GM19328 (cell line): ENCODE data around the gene RAP1GAP2.
"Not testable (repeated sequence)": the region's sequence is repeated elsewhere in the genome, so short reads cannot be mapped to it uniquely, and the experiment has no call there.

Experiments
- ATAC-seq: cut with Tn5 transposase; IDR thresholded peaks from one replicate; pipeline ENCODE4 v1.9.1; 2021; ENCODE audit warnings: mild to moderate bottlenecking, moderate library complexity; ENCODE audit not compliant: unreplicated experiment

RAP1GAP2 gene

DNA sequence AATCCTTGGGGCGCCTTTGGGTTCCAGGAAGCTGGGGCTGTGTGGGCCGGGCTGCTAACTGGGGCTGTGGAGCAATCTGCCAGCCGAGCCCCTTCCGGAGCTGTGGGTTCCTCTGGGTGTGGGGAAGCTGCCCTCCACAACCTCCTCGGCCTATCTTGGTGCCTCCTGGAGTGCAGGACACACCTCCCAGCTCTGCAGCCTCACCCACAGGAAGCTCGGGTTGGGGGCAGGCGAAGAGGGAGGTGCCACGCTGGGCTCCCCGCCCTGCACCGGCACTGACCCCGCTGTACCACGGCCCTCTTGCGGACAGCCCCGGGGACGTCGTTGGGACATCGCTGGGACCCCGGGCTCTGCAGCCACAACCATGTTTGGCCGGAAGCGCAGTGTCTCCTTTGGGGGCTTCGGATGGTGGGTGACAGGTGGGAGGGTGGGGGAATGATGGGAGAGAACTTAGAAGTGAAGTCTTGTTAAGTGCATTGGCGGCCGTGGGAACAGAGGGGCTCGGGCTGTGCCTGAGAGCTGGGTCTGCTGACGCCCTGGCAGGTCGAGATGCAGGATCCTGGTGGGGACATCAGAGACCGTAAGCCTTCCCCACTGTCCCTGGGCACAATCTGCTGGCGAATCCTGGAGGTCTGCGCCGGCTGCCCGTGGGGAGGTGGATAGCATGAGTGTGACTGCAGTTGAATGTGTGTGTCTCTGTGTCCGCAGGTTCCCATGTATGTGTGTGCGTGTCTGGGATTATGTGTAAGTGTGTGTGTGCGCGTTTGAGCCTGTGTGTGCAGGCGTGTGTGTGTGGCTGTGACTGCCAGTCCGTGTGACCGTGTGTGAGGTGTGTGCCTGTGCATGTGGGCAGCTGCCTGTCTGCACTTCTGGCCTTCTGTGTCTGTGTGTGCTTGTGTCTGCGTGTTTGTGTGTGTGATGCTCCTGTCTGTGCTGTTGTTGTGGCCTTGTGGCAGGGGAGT lies at the start of gene RAP1GAP2:
TSS of gene RAP1GAP2 (plus strand) at position 275 of the 962 bp plus-strand sequence. CDS start at position 365, 90 bp downstream.
- no peak for ATAC-seq

GRCh38 chr17:2749058-2749783 lies 47.0 kb upstream of the RAP1GAP2 start, which contains the start of gene CCDC92B:
Gene CCDC92B (minus strand): TSS chr17:2749652. CDS start chr17:2735145, 14,507 bp downstream.
- ATAC-seq: no peak

DNA sequence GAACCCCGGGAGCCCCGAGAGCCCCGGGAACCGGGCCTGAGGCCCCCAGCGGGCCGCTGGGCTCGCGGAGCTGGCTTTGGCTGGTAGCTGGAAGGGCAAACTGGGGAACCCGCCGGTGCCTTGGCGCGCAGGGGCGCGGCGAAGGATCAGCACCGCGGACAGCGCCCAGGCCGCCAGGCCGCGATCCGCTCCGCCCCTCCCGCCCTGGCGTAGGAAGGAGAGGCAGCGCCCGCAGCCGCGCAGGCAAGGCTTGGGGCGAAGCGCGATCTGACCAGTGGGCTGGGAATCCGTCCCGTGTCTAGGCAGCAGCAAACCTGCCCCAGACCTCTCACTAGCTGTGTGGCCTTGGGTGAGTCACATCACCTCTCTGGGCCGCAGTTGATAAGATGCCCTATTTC lies 46.5 kb upstream of the RAP1GAP2 start:
- no peak for ATAC-seq

DNA sequence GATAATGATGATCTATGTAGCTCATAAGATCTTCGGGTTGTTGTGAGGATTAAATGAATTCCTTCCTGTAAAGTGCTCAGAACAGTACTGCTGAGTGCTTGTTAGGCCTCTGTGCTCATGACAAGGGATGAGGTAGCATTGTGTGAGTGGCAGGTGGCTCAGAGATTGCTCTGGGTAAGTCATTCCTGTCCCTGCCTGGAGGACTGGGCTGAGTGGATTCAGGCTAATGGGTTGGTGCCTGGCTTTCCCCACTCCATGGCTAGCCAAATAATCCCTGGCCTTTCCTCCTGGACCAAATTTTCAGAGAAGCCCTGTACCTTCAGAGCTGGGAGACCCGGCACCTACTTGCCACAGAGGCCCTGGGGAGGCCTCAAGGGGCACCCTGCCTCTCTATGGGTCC lies 45.5 kb upstream of the RAP1GAP2 start:
- no peak for ATAC-seq

DNA sequence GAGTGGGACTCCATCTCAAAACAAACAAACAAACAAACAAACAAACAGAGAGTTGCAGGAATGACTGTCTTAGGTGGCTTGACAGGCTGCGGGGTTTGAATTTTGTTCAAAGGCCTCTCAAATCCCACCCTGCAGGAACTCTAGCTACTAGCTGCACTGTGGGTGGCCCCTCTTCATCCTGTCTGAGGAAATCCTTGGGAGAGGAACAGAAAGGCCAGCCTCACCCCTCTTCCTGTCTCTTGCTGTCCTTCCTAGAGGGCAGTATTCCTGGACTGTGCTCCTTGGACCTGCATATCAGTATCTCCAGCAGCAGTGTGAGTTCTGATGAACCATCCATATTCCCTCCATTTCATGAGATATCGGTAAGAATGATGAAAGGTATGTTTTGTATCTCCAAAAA lies 44.7 kb upstream of the RAP1GAP2 start:
- no peak for ATAC-seq

GRCh38 chr17:2755891-2756724 lies 40.1 kb upstream of the RAP1GAP2 start:
- no peak for ATAC-seq

DNA sequence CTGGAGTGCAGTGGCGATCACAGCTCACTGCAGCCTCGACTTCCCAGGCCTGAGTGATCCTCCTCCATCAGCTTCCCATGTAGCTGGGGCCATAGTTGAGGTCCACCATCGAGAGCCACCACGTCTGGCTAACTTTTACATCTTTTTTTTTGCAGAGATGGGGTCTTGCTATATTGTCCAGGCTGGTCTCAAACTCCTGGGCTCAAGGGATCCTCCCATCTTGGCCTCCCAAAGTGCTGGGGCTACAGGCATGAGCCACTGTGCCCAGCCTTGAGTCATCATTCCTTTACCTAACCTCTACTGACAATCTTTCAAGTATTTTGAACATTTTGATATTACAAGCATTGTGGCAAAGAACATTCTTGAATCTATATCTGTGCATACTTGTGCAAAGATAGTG lies 37.4 kb upstream of the RAP1GAP2 start:
- no peak for ATAC-seq

DNA sequence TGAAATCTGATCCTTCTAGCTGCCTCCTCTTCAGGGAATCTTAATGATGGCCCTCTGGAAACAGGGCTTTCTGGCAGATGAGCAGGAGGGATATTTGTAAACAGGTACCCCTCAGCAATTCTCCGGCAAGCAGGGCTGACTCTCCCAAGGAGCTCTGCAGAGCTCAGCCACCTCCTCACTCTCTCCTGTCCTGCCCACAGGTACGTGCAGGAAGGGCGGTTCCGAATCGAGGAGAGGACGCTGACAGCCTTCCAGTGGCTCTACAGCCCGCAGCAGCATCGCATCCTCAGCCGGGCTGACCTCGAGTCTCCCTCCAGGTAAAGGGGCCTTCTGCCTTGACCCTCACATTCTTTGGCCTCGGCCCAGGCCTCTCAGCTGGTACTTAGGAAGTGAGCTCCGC lies 26.1 kb upstream of the RAP1GAP2 start:
- no peak for ATAC-seq

GRCh38 chr17:2775206-2775605 lies 21.0 kb upstream of the RAP1GAP2 start:
- no peak for ATAC-seq

DNA sequence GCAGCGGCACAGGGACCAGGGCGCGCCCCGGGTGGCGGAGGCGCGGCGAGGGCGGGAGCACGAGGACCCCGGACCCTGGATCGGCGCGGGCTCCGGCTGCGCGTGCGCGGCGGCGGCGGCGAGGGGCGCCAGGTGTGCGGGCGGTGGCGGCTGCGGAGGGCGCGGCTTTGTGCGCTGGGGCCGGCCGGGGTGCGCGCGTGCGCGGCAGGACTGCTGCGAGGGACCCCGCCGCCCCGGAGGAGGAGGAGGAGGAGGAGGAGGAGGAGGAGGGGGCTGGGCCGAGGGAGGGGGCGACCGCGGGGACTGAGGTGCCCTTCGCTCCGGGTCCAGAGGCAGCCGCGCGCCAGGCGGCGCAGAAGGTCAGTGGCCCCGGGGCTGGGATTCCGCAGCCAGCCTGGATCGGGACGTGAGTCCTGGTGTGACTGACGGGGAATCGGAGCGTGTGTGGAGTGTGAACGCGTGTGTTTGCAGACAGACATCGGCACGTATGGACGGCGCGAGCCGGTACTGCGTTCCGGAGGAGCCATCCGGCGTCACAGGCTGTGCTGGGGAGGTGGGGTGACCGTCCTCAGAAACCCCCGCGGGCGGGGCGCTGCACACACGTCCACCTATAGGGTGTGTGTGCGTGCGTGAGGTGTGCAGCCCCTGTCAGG lies 19.5 kb upstream of the RAP1GAP2 start:
- no peak for ATAC-seq

- ATAC-seq: no peak
Observed at GRCh38 chr17:2777242-2777867, 18.9 kb upstream of the RAP1GAP2 start.

- ATAC-seq: no peak
Observed at GRCh38 chr17:2778489-2778888, 17.7 kb upstream of the RAP1GAP2 start.

DNA sequence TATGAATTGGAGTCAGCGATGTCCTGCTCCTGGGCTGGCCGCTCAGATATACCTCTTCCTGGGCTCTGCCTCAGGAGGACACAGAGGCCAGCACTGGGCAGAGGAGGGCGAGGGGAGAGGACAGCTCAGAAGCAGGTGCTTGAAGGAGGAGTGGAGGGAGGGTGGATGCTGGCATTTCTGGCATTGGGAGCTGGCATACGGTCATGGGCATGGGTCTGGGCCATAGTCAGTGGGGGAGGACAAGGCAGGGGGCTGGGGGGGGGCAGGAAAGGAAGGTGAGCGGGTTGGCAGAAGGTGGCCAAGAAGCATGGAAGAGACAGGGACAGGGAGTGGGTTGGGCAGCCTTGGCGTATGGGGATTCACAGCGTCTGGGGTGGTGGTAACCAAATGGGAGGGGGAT lies 16.7 kb upstream of the RAP1GAP2 start:
- ATAC-seq: no peak

DNA sequence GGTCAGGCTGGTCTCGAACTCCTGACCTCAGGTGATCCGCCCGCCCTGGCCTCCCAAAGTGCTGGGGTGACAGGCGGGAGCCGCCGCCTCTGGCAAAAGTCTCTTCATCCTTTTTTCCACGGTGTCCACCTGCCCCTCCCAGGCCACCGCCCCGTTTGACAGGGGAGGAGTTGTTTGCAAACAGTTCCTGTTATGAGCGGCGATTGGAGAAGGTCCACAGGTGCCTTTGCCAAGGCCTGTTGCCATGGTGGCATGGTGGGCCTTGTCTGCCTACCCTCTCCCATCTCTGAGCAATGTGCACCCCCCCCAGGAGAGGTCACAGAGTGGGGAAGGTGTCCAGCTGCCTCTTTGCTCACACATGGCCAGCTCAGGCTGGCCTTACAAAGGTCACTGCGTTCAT lies 16.0 kb upstream of the RAP1GAP2 start:
- no peak for ATAC-seq

- ATAC-seq: no peak
Observed at GRCh38 chr17:2780931-2781454, 15.2 kb upstream of the RAP1GAP2 start.

DNA sequence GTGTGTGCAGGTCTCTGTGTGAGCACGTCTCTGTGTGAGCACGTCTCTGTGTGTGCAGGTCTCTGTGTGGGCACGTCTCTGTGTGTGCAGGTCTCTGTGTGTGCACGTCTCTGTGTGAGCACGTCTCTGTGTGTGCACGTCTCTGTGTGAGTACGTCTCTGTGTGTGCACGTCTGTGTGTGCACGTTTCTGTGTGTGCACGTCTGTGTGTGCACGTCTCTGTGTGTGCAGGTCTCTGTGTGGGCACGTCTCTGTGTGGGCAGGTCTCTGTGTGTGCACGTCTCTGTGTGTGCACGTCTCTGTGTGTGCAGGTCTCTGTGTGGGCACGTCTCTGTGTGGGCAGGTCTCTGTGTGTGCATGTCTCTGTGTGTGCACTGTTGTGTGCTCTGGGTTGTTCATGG lies 14.6 kb upstream of the RAP1GAP2 start:
- not testable (repeated sequence) for ATAC-seq

- no peak for ATAC-seq
Observed at GRCh38 chr17:2782055-2782454, 14.2 kb upstream of the RAP1GAP2 start.

GRCh38 chr17:2783310-2784030 lies 12.8 kb upstream of the RAP1GAP2 start:
- ATAC-seq: no peak

GRCh38 chr17:2784864-2785263 lies 11.4 kb upstream of the RAP1GAP2 start:
- no peak for ATAC-seq
